Renal cortical epithelial cell (primary cell): ENCODE results near the gene CHMP4B. TPM values are rescaled to one million over a fixed set of nuclear protein-coding genes. Genes with fewer than 3 reads are reported as not detected.

Source experiments
- DNase-seq: peaks from one replicate; pipeline ENCODE4 v3.0.0-alpha.2; 2011; ENCODE audit warnings: low read depth
- total RNA-seq: library from RNA; depleted of rRNA; stranded (reverse); fragments of >200 nt; gene quantifications from 2 replicates; pipeline ENCODE4 v1.2.3, GENCODE V29; 2014

Gene CHMP4B
- total RNA-seq, 1 donor from 2014 or later: 93.4 TPM

- no peak for DNase-seq
Measured at GRCh38 chr20:33839591-33839990, 28.4 kb downstream of the CHMP4B start.

GRCh38 chr20:33840160-33840559 lies 29.0 kb downstream of the CHMP4B start:
- DNase-seq: no peak

- no peak for DNase-seq
Measured at GRCh38 chr20:33840759-33841435, 29.7 kb downstream of the CHMP4B start.

- no peak for DNase-seq
Measured at GRCh38 chr20:33841436-33841799, 30.3 kb downstream of the CHMP4B start.

- no peak for DNase-seq
Measured at GRCh38 chr20:33842346-33842745, 31.2 kb downstream of the CHMP4B start.

- no peak for DNase-seq
Measured at GRCh38 chr20:33843050-33843449, 31.9 kb downstream of the CHMP4B start.

- DNase-seq: no peak
Measured at GRCh38 chr20:33843854-33844253, 32.7 kb downstream of the CHMP4B start.

GRCh38 chr20:33846291-33846935 lies 35.3 kb downstream of the CHMP4B start:
- no peak for DNase-seq

GRCh38 chr20:33847006-33847405 lies 35.9 kb downstream of the CHMP4B start:
- no peak for DNase-seq

GRCh38 chr20:33848391-33848790 lies 37.2 kb downstream of the CHMP4B start:
- no peak for DNase-seq

GRCh38 chr20:33850159-33850558 lies 39.0 kb downstream of the CHMP4B start:
- DNase-seq: no peak

- DNase-seq: no peak
Measured at GRCh38 chr20:33851842-33852466, 40.8 kb downstream of the CHMP4B start.

GRCh38 chr20:33852626-33853506 lies 41.7 kb downstream of the CHMP4B start:
- no peak for DNase-seq

GRCh38 chr20:33853507-33853813 lies 42.3 kb downstream of the CHMP4B start:
- no peak for DNase-seq

GRCh38 chr20:33857722-33858563 lies 46.8 kb downstream of the CHMP4B start:
- DNase-seq: no peak

- DNase-seq: no peak
Measured at GRCh38 chr20:33858666-33859065, 47.5 kb downstream of the CHMP4B start.

GRCh38 chr20:33859157-33859695 lies 48.1 kb downstream of the CHMP4B start:
- peak; percentile 23 for DNase-seq

- DNase-seq: no peak
Measured at GRCh38 chr20:33859751-33860150, 48.6 kb downstream of the CHMP4B start.

GRCh38 chr20:33861458-33861857 lies 50.3 kb downstream of the CHMP4B start:
- no peak for DNase-seq

- DNase-seq: no peak
Measured at GRCh38 chr20:33862709-33863403, 51.7 kb downstream of the CHMP4B start.
